Karpas-422 (cell line): Measurements from ENCODE around the gene RINL. TPM values are rescaled to one million over a fixed set of nuclear protein-coding genes. Genes with fewer than 3 reads are reported as not detected.
"Not testable (repeated sequence)": the region's sequence is repeated elsewhere in the genome, so short reads cannot be mapped to it uniquely, and the experiment has no call there.

Source experiments
- DNase-seq: peaks from one replicate; pipeline ENCODE4 v3.0.0-alpha.2; 2015
- H2AFZ ChIP-seq: fragments of 200-600 bp; sonication (generic); 2 replicates; pipeline ENCODE4 v1.6.1; 2014; ENCODE audit warnings: antibody characterized with exemption, low read length, mixed read lengths
- H3K27ac ChIP-seq: fragments of 200-600 bp; sonication (generic); 2 replicates; pipeline ENCODE4 v1.5.1; 2014; ENCODE audit warnings: mild to moderate bottlenecking, low read length, moderate library complexity
- H3K27me3 ChIP-seq: fragments of 200-600 bp; sonication (generic); 2 replicates; pipeline ENCODE4 v1.6.1; 2014; ENCODE audit warnings: low read length, mixed read lengths
- H3K36me3 ChIP-seq: fragments of 200-600 bp; sonication (generic); 2 replicates; pipeline ENCODE4 v1.6.1; 2014; ENCODE audit warnings: low read length, mixed read lengths; ENCODE audit not compliant: insufficient read depth
- H3K4me1 ChIP-seq: fragments of 200-600 bp; sonication (generic); 2 replicates; pipeline ENCODE4 v1.6.1; 2014; ENCODE audit warnings: mild to moderate bottlenecking, low read length, mixed read lengths
- H3K4me2 ChIP-seq: fragments of 200-600 bp; sonication (generic); 2 replicates; pipeline ENCODE4 v1.6.1; 2014; ENCODE audit warnings: low read length, low read depth, mild to moderate bottlenecking; ENCODE audit not compliant: poor library complexity, severe bottlenecking
- H3K4me3 ChIP-seq: fragments of 200-600 bp; sonication (generic); 2 replicates; pipeline ENCODE4 v1.5.1; 2014; ENCODE audit warnings: mild to moderate bottlenecking, antibody characterized with exemption, low read length, mixed read lengths
- H3K79me2 ChIP-seq: fragments of 200-600 bp; sonication (generic); 2 replicates; pipeline ENCODE4 v1.6.1; 2014; ENCODE audit warnings: mild to moderate bottlenecking, low read length, mixed read lengths
- H3K9ac ChIP-seq: fragments of 200-600 bp; sonication (generic); 2 replicates; pipeline ENCODE4 v1.6.0; 2014; ENCODE audit warnings: low read length
- H3K9me2 ChIP-seq: fragments of 200-600 bp; sonication (generic), shearing (Covaris generic); replicated peaks from 2 replicates; pipeline ENCODE4 v1.6.0; 2014; ENCODE audit warnings: mild to moderate bottlenecking, low read length, moderate library complexity; ENCODE audit not compliant: insufficient read depth
- H3K9me3 ChIP-seq: fragments of 300-700, 200-600 bp; sonication (generic); 2 replicates; pipeline ENCODE4 v1.6.1; 2014; ENCODE audit warnings: low read length, mixed read lengths
- H4K20me1 ChIP-seq: fragments of 200-600 bp; sonication (generic); 2 replicates; pipeline ENCODE4 v1.6.1; 2014; ENCODE audit warnings: mild to moderate bottlenecking, antibody characterized with exemption, low read length, low read depth; ENCODE audit not compliant: insufficient read depth
- total RNA-seq: library from RNA; depleted of rRNA; stranded (reverse); fragments of >200 nt; shearing (Covaris generic); gene quantifications from 2 replicates; pipeline ENCODE4 v1.2.3, GENCODE V29; 2014; ENCODE audit warnings: low replicate concordance

Gene RINL
- total RNA-seq, 1 experiment from 2014 or later = 69.3 TPM

DNA sequence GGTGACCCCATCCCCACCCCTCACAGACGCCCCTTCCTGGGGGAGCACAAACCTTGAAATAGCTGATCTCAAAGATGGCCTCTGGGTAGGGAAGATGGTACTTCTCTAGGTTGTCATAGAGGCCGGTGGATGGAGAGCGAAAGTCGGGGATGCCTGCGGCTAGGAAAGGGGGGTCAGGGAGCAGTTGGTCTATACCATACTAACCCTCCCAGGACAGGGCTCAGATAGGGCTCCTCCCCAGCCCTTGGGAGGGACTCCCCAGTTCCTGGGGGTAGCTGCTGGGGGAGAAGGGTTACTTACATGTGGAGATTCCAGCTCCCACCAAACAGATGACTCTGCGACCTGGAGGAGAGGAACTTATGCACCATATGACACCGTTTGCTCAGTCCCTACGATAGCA is 11.7 kb upstream of the RINL start:
- Histone ChIP-seq H3K4me2 (no peak overlapping the region), H3K4me1 (no peaks in the 10 kb centered on the region), H2AFZ (no peak overlapping the region), H3K9me2 (no peaks in the 10 kb centered on the region), H3K27ac (no peak overlapping the region), H3K27me3 (no peaks in the 10 kb centered on the region), H3K4me3 (no peak overlapping the region), H3K36me3 (no peaks in the 10 kb centered on the region), H3K9ac (no peak overlapping the region), H3K79me2 (no peaks in the 10 kb centered on the region), H4K20me1 (no peaks in the 10 kb centered on the region), H3K9me3 (no peaks in the 10 kb centered on the region)
- DNase-seq = no peak

DNA sequence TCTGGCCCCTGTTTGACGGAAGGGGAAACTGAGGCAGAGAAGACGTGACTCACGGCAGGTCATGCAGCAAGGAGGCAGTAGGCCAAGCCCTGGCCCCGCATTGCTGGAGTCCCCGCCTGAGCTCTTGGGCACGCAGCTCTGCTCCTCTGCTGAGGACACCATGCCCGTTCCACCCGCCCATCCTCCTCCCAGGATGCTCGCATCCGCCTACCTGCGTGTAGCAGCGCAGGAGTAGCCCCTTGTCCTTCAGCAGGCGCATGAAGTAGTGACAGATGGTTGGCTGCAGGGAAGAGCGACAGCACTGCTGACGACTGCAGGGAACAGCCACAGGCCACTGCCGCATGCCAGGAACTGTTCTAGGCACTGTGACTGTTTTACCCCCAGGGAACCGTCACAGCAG is 10.8 kb upstream of the RINL start:
- H3K36me3 ChIP-seq = no peaks in the 10 kb centered on the region
- H2AFZ ChIP-seq = no peak overlapping the region
- H3K9me2 ChIP-seq = no peaks in the 10 kb centered on the region
- no peaks in the 10 kb centered on the region for H3K9me3 ChIP-seq
- H3K9ac ChIP-seq = no peak overlapping the region
- no peaks in the 10 kb centered on the region for H3K4me1 ChIP-seq
- no peak overlapping the region for H3K4me2 ChIP-seq
- no peaks in the 10 kb centered on the region for H3K27me3 ChIP-seq
- no peaks in the 10 kb centered on the region for H3K79me2 ChIP-seq
- H3K27ac ChIP-seq = no peak overlapping the region
- DNase-seq = no peak
- no peaks in the 10 kb centered on the region for H4K20me1 ChIP-seq
- H3K4me3 ChIP-seq = no peak overlapping the region

GRCh38 chr19:38884691-38885090 is 6.6 kb upstream of the RINL start:
- H3K79me2 ChIP-seq, H3K4me2 ChIP-seq, H4K20me1 ChIP-seq, H2AFZ ChIP-seq, H3K27ac ChIP-seq, H3K4me3 ChIP-seq, H3K36me3 ChIP-seq, H3K9ac ChIP-seq, DNase-seq, H3K9me3 ChIP-seq, H3K9me2 ChIP-seq, H3K4me1 ChIP-seq, H3K27me3 ChIP-seq: not testable (repeated sequence)

- Histone ChIP-seq H2AFZ (no peak overlapping the region), H4K20me1 (no peaks in the 10 kb centered on the region), H3K4me2 (no peak overlapping the region), H3K9me2 (no peaks in the 10 kb centered on the region), H3K27me3 (no peaks in the 10 kb centered on the region), H3K4me1 (peaks cover 9% of the 10 kb centered on the region), H3K36me3 (no peaks in the 10 kb centered on the region), H3K9me3 (no peaks in the 10 kb centered on the region), H3K79me2 (no peaks in the 10 kb centered on the region), H3K9ac (no peak overlapping the region), H3K27ac (no peak overlapping the region), H3K4me3 (no peak overlapping the region)
- no peak for DNase-seq
Measured at GRCh38 chr19:38883286-38883685, 5.2 kb upstream of the RINL start.

GRCh38 chr19:38880882-38881609 is 3.0 kb upstream of the RINL start:
- Histone ChIP-seq H4K20me1 (no peaks in the 10 kb centered on the region), H3K27me3 (no peaks in the 10 kb centered on the region), H3K79me2 (peaks cover 20% of the 10 kb centered on the region), H3K4me3 (no peak overlapping the region), H3K9me2 (no peaks in the 10 kb centered on the region), H2AFZ (no peak overlapping the region), H3K36me3 (no peaks in the 10 kb centered on the region), H3K9ac (no peak overlapping the region), H3K27ac (no peak overlapping the region), H3K4me1 (peaks cover 24% of the 10 kb centered on the region), H3K9me3 (no peaks in the 10 kb centered on the region), H3K4me2 (no peak overlapping the region)
- DNase-seq = no peak

GRCh38 chr19:38880076-38880881 is 2.2 kb upstream of the RINL start:
- H3K4me2 ChIP-seq = no peak overlapping the region
- H3K4me3 ChIP-seq = no peak overlapping the region
- H3K79me2 ChIP-seq = peaks cover 22% of the 10 kb centered on the region
- no peak overlapping the region for H3K9ac ChIP-seq
- peaks cover 24% of the 10 kb centered on the region for H3K4me1 ChIP-seq
- H3K9me3 ChIP-seq = no peaks in the 10 kb centered on the region
- no peaks in the 10 kb centered on the region for H3K9me2 ChIP-seq
- H2AFZ ChIP-seq = no peak overlapping the region
- H3K27me3 ChIP-seq = no peaks in the 10 kb centered on the region
- no peaks in the 10 kb centered on the region for H3K36me3 ChIP-seq
- H3K27ac ChIP-seq = no peak overlapping the region
- DNase-seq = no peak
- H4K20me1 ChIP-seq = no peaks in the 10 kb centered on the region

- H3K9me3 ChIP-seq = no peaks in the 10 kb centered on the region
- no peaks in the 10 kb centered on the region for H3K36me3 ChIP-seq
- H3K4me2 ChIP-seq = no peak overlapping the region
- no peak overlapping the region for H3K4me3 ChIP-seq
- H3K4me1 ChIP-seq = peaks cover 24% of the 10 kb centered on the region
- no peak overlapping the region for H3K27ac ChIP-seq
- H2AFZ ChIP-seq = no peak overlapping the region
- H3K9me2 ChIP-seq = no peaks in the 10 kb centered on the region
- no peaks in the 10 kb centered on the region for H4K20me1 ChIP-seq
- H3K27me3 ChIP-seq = no peaks in the 10 kb centered on the region
- no peak for DNase-seq
- peaks cover 22% of the 10 kb centered on the region for H3K79me2 ChIP-seq
- H3K9ac ChIP-seq = peak overlapping the region; percentile 90; the same call in 1 of the 2 replicates
Measured at GRCh38 chr19:38879400-38879751, 1.3 kb upstream of the RINL start.

DNA sequence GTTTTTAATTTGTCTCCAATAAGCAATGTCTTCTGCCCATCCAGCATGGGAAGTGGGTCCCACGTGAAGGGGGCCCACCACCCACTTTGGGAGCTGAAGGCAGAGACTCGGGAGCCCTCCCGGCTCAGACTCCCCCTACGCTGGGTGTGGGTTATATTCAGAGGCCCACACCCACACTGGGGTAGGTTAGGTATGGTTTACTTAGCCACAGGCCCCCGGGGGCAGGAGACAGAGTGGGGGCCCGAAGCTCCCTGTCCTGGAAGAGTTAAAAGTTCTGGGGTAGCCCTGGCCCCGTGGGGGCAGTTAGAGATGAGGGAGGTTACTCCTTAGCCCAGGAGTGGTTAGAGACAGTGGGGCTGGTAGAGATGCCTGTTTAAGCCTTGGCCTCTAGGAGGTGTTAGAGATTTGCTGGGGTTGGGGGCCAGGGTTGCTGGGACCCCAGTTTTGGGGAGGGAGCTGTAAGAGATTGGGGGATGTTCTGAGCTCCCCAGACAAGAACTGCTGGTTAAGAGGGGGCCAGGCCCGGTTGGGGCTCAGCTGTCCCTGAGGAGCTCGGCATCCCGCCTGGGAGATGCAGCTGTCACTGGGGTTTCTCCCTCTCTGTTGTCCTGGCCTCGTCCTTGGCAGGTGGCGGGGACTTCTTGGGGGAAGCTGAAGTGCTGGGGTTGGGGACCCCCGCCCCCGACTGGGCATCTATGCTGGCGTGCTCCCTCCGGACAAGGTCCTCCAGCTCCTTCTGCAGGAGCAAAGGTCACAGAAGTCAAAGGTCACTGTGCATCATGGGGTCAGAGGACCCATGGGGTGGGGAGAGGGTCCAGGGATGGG is 712 bp upstream of the RINL start:
- Histone ChIP-seq H3K27me3 (no peaks in the 10 kb centered on the region), H3K36me3 (no peaks in the 10 kb centered on the region), H3K9ac (peak overlapping the region; percentile 90), H3K27ac (peak overlapping the region; percentile 73), H3K4me2 (peak overlapping the region; percentile 89), H3K9me2 (no peaks in the 10 kb centered on the region), H4K20me1 (no peaks in the 10 kb centered on the region), H3K4me3 (peak overlapping the region; percentile 82), H3K4me1 (peaks cover 24% of the 10 kb centered on the region), H3K9me3 (no peaks in the 10 kb centered on the region), H2AFZ (peak overlapping the region; percentile 68; the same call in 1 of the 2 replicates), H3K79me2 (peaks cover 22% of the 10 kb centered on the region)
- DNase-seq = no peak
